Fibroblast of lung (primary cell): Measurements from ENCODE around the gene RIMS1. TPM values are rescaled to one million over a fixed set of nuclear protein-coding genes. Genes with fewer than 3 reads are reported as not detected.

ENCODE experiments used
- DNase-seq, 2 donors: peaks; one replicate each; pipeline versions ENCODE4 v3.0.0 to v3.0.0-alpha.2; 2010; ENCODE audit warnings: low read depth in 2 of 2
- H2AFZ ChIP-seq: 2 replicates; pipeline ENCODE4 v1.5.1; 2012; ENCODE audit warnings: low read length, control low read depth, inconsistent platforms
- H3K27ac ChIP-seq: 2 replicates; pipeline ENCODE4 v1.5.1; 2011; ENCODE audit warnings: low read length, control low read depth; ENCODE audit not compliant: insufficient read depth
- H3K27me3 ChIP-seq: 2 replicates; pipeline ENCODE4 v1.5.1; 2011; ENCODE audit warnings: mild to moderate bottlenecking, low read length; ENCODE audit not compliant: control insufficient read depth, insufficient read depth
- H3K36me3 ChIP-seq: 2 replicates; pipeline ENCODE4 v1.5.1; 2011; ENCODE audit warnings: low read length; ENCODE audit not compliant: control insufficient read depth, insufficient read depth
- H3K4me1 ChIP-seq: 2 replicates; pipeline ENCODE4 v1.5.1; 2011; ENCODE audit warnings: low read length; ENCODE audit not compliant: control insufficient read depth, insufficient read depth; ENCODE audit errors: extremely low read depth
- H3K4me2 ChIP-seq: 2 replicates; pipeline ENCODE4 v1.5.1; 2011; ENCODE audit warnings: low read length, control low read depth; ENCODE audit not compliant: insufficient read depth; ENCODE audit errors: extremely low read depth
- H3K4me3 ChIP-seq, 4 experiments: fragments of 200-600 bp in 1 of 4; sonication (generic) in 1 of 4; replicated peaks in 1 of 4; 2 replicates each; pipeline ENCODE4 v1.5.1; 2011 to 2016; ENCODE audit warnings: low read length in 4 of 4, low read depth in 3 of 4, mild to moderate bottlenecking in 3 of 4, control low read depth in 2 of 4, inconsistent platforms in 1 of 4, mixed read lengths in 1 of 4; ENCODE audit not compliant: insufficient read depth in 1 of 4; ENCODE audit errors: control extremely low read depth in 1 of 4
- H3K79me2 ChIP-seq: 2 replicates; pipeline ENCODE4 v1.5.1; 2012; ENCODE audit warnings: mild to moderate bottlenecking, low read length, inconsistent platforms; ENCODE audit not compliant: control insufficient read depth, insufficient read depth
- H3K9ac ChIP-seq: 2 replicates; pipeline ENCODE4 v1.5.1; 2011; ENCODE audit warnings: mild to moderate bottlenecking, low read length, control low read depth; ENCODE audit not compliant: insufficient read depth
- H3K9me3 ChIP-seq: 2 replicates; pipeline ENCODE4 v1.5.1; 2012; ENCODE audit warnings: low read depth, low read length; ENCODE audit not compliant: control insufficient read depth, insufficient read depth
- H4K20me1 ChIP-seq: 2 replicates; pipeline ENCODE4 v1.5.1; 2011; ENCODE audit warnings: low read length; ENCODE audit not compliant: control insufficient read depth, insufficient read depth; ENCODE audit errors: extremely low read depth
- CTCF ChIP-seq, 2 donors: IDR thresholded peaks in 1 of 2; conservative IDR thresholded peaks in 1 of 2; 1 replicate in 1 of 2; 2 replicates in 1 of 2; pipeline ENCODE4 v1.5.1; 2011 to 2012; ENCODE audit warnings: low read length in 2 of 2, control low read depth in 1 of 2, inconsistent platforms in 1 of 2, low read depth in 1 of 2, mild to moderate bottlenecking in 1 of 2
- EZH2 ChIP-seq: IDR thresholded peaks from 2 replicates; pipeline ENCODE4 v1.5.1; 2012; ENCODE audit warnings: low read length, control low read depth, mild to moderate bottlenecking; ENCODE audit errors: missing control alignments
- polyA plus RNA-seq, 2 donors: library from polyadenylated mRNA; depleted of rRNA in 1 of 2; stranded (reverse) in 1 of 2; unstranded in 1 of 2; fragments of >200 nt; gene quantifications; 2 replicates each; pipeline ENCODE4 v1.2.1, GENCODE V29; 2011 to 2012; ENCODE audit warnings: missing spikeins in 1 of 2
- total RNA-seq: library from RNA; depleted of rRNA; stranded (reverse); fragments of >200 nt; gene quantifications from 2 replicates; pipeline ENCODE4 v1.2.1, GENCODE V29; 2014

Gene RIMS1
- total and polyA plus RNA-seq, 2 donors (not counting 1 experiment from before 2014, with no cell fraction given): 1.1 to 2.3 TPM

- Histone ChIP-seq H3K4me3 (no peak overlapping the region), H3K36me3 (no peaks in the 10 kb centered on the region), H4K20me1 (no peaks in the 10 kb centered on the region), H3K27me3 (no peaks in the 10 kb centered on the region), H3K27ac (no peak overlapping the region), H3K9me3 (no peaks in the 10 kb centered on the region), H3K4me2 (no peak overlapping the region), H3K9ac (no peak overlapping the region), H2AFZ (no peak overlapping the region), H3K4me1 (no peaks in the 10 kb centered on the region), H3K79me2 (no peaks in the 10 kb centered on the region)
- TF ChIP-seq CTCF (conservative IDR thresholded peaks at IDR 0.05 in 1 of 2, IDR thresholded peaks at IDR 0.05 in 1 of 2; ENCODE audit: low read depth in 1 of 2, low read length in 2 of 2) (no peak), EZH2 (no peak)
- no peak for DNase-seq
Measured at GRCh38 chr6:72271531-72271930, 385.2 kb downstream of the RIMS1 start.

- TF ChIP-seq EZH2 (no peak), CTCF (conservative IDR thresholded peaks at IDR 0.05 in 1 of 2, IDR thresholded peaks at IDR 0.05 in 1 of 2; ENCODE audit: low read depth in 1 of 2, low read length in 2 of 2) (no peak)
- Histone ChIP-seq H4K20me1 (no peaks in the 10 kb centered on the region), H3K4me1 (no peaks in the 10 kb centered on the region), H3K9me3 (no peaks in the 10 kb centered on the region), H3K9ac (no peak overlapping the region), H3K27me3 (no peaks in the 10 kb centered on the region), H3K4me3 (no peak overlapping the region), H3K27ac (no peak overlapping the region), H2AFZ (no peak overlapping the region), H3K4me2 (no peak overlapping the region), H3K36me3 (no peaks in the 10 kb centered on the region), H3K79me2 (no peaks in the 10 kb centered on the region)
- peak; percentile 44 to 76 for DNase-seq
Measured at GRCh38 chr6:72272958-72273357, 386.6 kb downstream of the RIMS1 start.

- H3K4me1 ChIP-seq: no peaks in the 10 kb centered on the region
- H4K20me1 ChIP-seq: no peaks in the 10 kb centered on the region
- no peaks in the 10 kb centered on the region for H3K27me3 ChIP-seq
- H3K27ac ChIP-seq: no peak overlapping the region
- H3K36me3 ChIP-seq: no peaks in the 10 kb centered on the region
- H3K9me3 ChIP-seq: no peaks in the 10 kb centered on the region
- H3K4me2 ChIP-seq: no peak overlapping the region
- H3K4me3 ChIP-seq: no peak overlapping the region
- H2AFZ ChIP-seq: no peak overlapping the region
- TF ChIP-seq EZH2 (no peak), CTCF (conservative IDR thresholded peaks at IDR 0.05 in 1 of 2, IDR thresholded peaks at IDR 0.05 in 1 of 2; ENCODE audit: low read depth in 1 of 2, low read length in 2 of 2) (no peak)
- DNase-seq: no peak
- no peak overlapping the region for H3K9ac ChIP-seq
- no peaks in the 10 kb centered on the region for H3K79me2 ChIP-seq
Measured at GRCh38 chr6:72275888-72276287, 389.5 kb downstream of the RIMS1 start.
